Renal cortex interstitium (tissue), 11 donors: Measurements from ENCODE around the gene OASL. TPM values are rescaled to one million over a fixed set of nuclear protein-coding genes. Genes with fewer than 3 reads are reported as not detected.

Source experiments
- DNase-seq, 11 donors: peaks; one replicate each; pipeline ENCODE4 v3.0.0-alpha.2; 2013; ENCODE audit warnings: low read depth in 9 of 11, low spot score in 4 of 11; ENCODE audit errors: extremely low read depth in 1 of 11
- polyA plus RNA-seq, 3 donors: library from polyadenylated mRNA; unstranded; fragments of 120-200 nt; gene quantifications; one replicate each; pipeline ENCODE4 v1.2.1, GENCODE V29; 2013; ENCODE audit not compliant: insufficient read length in 3 of 3

The OASL gene
- polyA plus RNA-seq, 3 donors, result 0.09 to 0.21 (median 0.12) TPM

GRCh38 chr12:120978296-120979219 is 60.5 kb downstream of the OASL start, which contains the start of gene HNF1A:
TSS of gene HNF1A (plus strand) at chr12:120978543. CDS start at chr12:120978769, 226 bp downstream.
- DNase-seq, result no peak

DNA sequence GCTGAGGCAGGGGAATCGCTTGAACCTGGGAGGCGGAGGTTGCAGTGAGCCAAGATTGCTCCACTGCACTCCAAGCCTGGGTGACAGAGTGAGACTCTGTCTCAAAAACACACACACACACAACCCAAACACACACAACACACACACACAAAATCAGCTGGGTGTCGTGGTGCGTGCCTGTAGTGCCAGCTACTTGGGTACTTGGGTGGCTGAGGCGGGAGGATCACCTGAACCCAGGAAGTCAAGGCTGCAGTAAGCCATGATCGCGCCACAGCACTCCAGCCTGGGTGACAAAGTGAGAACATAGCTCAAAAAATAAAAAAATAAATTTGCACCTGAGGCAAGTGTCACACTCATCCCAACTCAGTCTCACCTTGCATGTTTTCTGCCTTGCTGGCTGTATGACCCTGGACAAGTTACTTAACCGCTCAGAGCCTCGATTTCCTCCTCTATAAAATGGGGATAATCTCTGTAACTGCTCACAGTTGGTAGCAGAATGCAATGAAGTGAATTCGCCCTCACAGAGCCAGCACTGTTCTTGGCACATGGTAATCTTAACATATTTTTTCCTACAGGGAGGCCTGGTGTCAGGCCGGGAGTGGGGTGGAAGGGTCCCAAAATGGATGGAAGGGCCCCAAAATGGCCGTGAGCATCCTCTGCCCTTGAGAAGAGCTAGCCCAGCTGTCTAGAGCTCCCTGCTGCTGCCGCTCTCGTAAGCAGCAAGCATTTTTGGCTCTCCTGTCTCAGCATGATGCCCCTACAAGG is 61.3 kb downstream of the OASL start:
- no peak for DNase-seq

GRCh38 chr12:120972870-120973543 is 66.0 kb downstream of the OASL start:
- peak in 7 of 11 donors; percentile 58 to 93 (median 81) for DNase-seq

- DNase-seq, result no peak
Measured at GRCh38 chr12:120971299-120972180, 67.5 kb downstream of the OASL start.

GRCh38 chr12:120970310-120970709 is 68.7 kb downstream of the OASL start:
- DNase-seq, result no peak

Other genes with a start within 250 kb of the OASL start
- gene SPPL3, start 134.9 kb downstream of the OASL start, polyA plus RNA-seq, result 10 to 100 TPM; 76.5 to 85.2 (median 84.3) TPM
- 10 to 100 TPM; 12.8 to 21.6 (median 18.3) TPM for gene HNF1A, start 60.7 kb downstream of the OASL start, polyA plus RNA-seq
- 10 to 100 TPM; 14.6 to 18.3 (median 16.7) TPM for gene C12orf43, start 22.8 kb downstream of the OASL start, polyA plus RNA-seq
- 1 to 10 TPM in 1 of 3 donors, under 1 TPM in 2; 0.79 to 1.1 (median 0.97) TPM for gene P2RX7, start 93.6 kb upstream of the OASL start, polyA plus RNA-seq
- 10 to 100 TPM; 31.3 to 34.1 (median 31.5) TPM for gene P2RX4, start 170.9 kb upstream of the OASL start, polyA plus RNA-seq